NCI-H748 (cell line): ENCODE results near the gene DNAI7.

ENCODE experiments used
- DNase-seq: peaks from one replicate; lab custom pipeline; 2025; ENCODE audit not compliant: unreplicated experiment; lab: John Stamatoyannopoulos, UW

DNAI7 gene, protein sequence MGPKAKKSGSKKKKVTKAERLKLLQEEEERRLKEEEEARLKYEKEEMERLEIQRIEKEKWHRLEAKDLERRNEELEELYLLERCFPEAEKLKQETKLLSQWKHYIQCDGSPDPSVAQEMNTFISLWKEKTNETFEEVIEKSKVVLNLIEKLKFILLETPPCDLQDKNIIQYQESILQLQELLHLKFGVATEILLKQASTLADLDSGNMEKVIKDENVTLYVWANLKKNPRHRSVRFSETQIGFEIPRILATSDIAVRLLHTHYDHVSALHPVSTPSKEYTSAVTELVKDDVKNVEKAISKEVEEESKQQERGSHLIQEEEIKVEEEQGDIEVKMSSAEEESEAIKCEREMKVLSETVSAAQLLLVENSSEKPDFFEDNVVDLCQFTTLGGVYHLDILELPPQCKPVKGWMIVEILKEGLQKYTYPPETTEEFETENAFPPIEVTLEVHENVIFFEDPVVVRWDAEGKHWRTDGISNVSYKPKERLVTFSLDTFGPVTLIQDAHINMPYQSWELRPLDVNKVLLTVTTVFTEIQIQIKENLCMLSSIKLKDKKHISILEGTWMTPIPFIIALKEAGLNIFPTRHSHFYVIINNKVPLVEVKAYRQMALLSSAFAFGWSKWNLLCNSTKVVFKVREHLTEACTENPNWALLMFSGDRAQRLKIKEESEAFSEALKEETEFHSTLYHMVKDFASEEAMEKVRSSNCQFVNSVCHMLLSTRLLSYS

DNA sequence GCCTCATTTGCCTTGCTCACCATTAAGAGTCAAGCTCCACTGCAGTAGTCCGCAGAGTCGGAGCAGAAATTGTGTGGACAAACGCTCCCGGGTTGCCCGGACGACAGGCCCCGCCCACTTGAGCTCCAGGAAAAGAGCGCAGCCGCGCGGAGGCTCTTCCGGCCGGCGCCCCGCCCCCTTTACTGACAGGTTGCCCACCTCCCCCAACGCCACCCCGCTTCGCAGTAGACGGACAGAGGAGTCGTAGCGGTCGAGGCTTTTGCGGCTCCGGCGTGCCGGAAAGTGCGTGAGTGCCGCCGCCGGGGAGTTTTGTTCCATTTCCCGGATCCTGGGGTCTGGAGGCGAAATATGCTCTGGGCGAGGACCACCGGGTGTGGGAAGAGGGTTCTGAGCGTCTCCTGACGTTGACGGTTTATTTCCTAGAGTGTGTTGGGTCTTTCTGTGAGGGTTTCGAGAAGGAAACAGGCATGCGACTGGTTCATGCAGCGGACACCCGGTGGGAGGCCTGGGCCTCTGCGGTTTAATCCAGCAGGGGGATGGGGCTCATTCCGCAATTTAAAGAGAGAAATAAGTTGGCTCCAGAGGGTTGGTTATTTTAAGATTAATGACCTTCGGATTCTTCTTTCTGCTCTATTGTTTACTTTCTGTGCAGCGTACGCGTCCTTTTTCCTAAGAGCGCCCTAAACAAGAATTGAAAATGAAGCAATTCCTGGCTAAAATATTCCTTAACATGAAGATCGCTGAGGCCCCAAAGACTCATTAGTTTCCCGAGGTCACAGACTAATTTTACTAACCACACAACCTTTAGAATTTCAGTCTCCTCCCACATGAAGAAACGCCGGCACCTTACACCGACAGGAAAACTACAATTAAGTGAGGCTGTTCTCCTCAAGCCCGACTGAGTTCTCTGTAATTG is at the start of gene DNAI7, which contains the start of gene ETFRF1:
TSS of gene DNAI7 (minus strand) at position 105 of the 916 bp plus-strand sequence. CDS start at position 23, 82 bp downstream.
TSS of gene ETFRF1 (plus strand) at position 182 of the 916 bp plus-strand sequence. CDS start 8,720 bp downstream, outside the sequence.
- peak; percentile 94 for DNase-seq

DNA sequence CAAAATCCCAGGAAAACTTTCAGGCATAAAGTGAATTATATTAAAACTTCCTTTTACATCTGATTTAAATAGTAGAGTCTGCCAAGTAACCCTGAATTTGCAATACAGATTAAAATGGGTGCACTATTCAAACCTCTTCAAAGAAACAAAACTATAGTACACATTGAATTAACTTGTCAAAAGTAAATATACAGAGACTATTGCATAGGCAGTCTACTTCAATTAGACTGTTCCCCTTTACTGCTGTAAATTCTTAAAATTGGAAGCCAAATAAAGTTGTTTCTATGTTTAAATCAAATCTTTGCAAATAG is 48.7 kb upstream of the DNAI7 start:
- no peak for DNase-seq

DNA sequence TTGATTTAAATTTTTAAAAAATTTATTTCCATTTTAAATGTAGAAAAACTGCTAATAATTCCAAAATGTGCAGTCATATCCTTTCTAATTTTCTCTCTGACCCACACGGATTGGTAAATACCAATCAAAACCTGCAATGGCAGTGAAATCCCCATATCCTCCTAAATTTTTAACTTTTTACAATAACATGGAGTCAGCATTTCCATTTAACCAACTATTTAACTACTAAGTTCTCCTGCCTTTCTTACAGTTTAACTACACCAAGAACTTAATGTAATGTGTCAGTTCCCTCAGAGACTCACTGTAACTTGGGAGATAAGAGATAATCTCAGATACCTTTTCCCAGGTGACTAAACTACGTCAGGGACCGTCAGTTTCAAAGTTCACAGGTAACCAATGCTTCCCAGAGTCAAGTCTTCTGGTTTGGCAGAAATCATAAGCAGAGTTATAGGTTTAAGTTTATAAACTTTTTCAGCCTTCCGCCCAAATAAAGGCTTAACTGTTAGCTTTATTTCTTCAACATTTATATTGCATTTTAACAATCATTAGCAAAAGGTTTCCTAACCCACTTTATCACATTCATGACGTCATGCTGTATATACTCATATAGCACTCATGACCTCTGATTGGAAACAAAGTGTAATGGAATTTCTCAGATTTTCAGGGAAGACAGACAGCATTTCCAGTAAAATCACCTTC is 48.2 kb upstream of the DNAI7 start:
- DNase-seq, result no peak

DNA sequence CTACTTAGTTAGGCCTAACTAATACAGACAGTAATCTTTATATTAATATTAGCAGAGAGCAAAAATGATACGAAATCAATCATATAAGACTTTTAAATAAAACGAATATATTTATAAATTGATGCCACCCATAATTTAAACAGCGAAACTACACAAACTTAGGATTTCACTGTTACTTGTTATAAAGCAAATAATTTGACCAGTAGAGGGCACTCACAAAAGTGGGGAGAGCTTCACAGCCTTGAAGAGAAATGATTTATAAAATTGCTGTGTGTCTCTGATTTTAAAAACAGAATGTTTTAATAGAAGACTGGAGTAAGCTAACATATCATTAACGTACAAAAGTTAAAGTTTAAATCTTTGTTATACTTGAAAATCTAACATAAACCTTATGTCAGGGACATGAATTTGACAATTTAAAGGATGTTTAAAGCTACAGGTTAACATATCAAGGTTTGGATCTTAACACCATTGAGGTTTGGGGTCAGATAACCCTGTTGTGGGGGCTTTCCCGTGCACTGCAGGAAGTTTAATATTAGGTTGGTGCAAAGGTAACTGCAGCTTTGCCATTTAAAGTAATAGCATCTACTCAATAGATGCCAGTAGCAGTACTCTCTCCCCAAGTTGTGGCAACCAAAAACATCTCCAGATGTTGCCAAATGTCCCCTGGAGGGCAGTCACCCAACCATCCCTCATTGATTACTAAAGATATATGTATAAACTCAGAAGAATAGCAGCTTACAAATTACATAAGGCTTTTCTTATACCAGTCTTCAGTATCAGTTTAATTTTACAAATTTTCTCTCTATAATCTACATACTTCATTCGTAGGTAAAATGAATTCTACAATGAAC is 46.4 kb upstream of the DNAI7 start:
- peak; percentile 24 for DNase-seq

DNA sequence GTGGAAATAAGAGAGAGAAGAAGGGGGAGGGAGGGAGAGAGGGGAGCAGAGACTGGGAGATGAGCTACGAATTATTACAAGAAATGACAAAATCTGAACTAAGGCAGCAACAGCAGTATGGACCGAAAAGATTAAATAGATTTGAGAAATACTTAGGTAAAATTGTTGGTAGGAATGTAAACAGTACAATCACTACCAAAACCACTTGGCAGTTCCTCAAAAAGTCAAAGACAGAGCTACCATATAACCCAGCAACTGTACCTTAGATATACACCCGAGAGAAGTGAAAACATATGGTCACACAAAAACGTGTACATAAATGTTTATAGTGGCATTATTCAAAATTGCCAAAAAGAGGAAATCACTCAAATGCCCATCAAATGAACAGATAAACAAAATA is 41.7 kb upstream of the DNAI7 start:
- no peak for DNase-seq

DNA sequence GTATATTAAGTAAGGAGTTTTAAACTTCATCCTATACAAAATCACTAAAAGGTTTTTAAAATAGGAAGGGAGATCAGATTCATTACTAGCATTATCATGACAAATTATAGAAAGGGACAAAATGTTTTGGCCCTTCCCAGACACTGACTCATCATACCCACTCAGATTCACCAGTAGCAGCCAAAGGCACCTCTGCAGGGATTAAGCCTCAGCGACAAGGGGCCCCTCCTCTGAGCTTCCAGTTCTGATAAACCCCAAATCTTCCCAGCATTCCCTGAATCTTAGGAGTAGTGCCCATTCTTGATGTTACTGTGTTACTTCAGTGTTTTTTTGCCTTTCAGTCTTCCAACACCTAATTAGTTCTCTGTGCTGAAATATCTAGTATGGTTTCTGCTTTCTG is 41.2 kb upstream of the DNAI7 start:
- DNase-seq, result no peak

DNA sequence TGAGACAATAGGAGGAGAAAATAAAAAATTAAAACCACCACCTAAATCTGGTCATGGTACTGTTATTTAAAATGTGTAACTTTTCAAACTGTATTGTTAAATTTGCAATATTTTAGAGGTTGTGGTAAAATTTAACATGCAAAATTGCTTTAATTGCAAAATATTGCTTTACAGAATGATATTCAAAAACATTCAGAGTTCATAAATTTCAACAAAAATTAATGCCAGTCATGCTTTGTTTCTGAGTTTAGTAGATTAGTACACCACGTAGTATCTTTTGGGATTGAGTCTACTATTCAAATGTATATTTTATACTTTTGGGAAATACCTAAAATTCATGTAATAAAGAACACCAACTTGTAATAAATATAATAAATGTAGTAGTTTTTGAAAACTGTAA is 18.4 kb upstream of the DNAI7 start:
- no peak for DNase-seq

DNA sequence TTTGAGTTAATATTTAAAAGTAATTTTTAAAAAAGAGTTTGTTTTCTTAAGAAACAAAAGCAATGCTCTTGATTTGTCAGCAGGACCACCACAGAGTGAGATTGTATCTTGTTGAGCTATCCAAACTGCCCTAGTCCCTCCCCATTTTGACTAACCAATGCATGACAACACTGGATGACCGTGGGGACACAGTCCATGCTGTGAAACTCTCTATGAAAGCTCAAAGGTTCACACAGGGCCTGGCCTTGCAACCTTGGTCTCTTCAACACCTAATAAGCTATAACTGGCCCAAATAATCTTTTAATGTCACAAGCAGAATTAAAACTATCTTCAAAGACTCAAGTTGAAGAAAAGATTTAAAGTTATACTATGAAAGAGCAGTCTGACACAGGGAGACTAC is 13.6 kb upstream of the DNAI7 start:
- DNase-seq, result no peak

DNA sequence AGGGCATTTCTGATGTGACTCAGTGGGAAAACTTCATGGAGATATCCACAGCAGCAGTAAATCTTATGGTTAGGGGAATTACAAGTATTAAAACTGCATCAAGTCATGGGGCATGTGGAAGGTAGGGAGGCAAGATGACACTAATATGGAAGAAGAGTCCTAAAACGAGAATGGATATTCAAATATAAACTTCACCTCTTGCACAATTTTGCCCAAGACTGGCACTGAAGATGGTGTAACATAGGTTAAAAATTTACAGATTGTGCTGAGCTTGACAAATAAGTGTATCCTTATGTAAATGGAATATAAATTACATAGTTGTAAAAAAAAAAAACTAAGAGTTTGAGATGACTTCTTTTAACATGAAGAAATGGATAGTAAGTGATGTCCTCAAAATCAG is 12.9 kb upstream of the DNAI7 start:
- no peak for DNase-seq

DNA sequence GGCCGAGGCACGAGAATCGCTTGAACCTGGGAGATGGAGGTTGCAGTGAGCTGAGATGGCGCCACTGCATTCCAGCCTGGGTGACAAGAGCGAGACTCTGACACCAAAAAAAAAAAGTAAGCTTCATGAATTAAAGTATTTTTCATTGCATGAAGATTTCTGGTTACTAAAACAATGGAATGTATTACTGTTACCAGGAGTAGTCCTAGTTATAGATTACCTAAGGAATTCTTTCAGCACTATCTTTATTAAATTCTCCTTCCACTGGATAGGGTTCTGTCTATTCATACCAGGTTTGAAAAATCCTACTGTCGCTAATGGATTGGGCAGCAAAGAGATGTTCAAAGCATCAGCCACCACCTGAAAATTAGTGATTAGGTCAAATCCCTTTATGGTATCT is 12.5 kb upstream of the DNAI7 start:
- no peak for DNase-seq

DNA sequence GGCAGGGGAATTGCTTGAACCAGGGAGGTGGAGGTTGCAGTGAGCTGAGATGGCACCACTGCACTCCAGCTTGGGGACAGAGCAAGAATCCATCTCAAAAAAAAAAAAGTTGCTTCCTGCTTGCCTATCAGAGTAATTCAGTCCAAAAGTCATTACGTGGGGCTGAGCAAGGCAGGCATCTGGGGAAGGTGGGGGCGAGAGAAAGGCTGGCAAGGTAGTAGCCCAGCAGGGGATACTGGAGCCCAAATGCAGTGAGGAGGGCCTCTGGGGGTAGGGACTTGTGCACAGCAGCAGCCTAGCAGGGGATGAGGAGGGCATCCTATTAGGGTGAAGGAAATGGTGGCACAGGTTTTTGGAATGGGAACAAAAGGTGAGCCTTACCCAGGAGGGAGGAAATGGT is 7.2 kb upstream of the DNAI7 start:
- DNase-seq, result no peak

DNA sequence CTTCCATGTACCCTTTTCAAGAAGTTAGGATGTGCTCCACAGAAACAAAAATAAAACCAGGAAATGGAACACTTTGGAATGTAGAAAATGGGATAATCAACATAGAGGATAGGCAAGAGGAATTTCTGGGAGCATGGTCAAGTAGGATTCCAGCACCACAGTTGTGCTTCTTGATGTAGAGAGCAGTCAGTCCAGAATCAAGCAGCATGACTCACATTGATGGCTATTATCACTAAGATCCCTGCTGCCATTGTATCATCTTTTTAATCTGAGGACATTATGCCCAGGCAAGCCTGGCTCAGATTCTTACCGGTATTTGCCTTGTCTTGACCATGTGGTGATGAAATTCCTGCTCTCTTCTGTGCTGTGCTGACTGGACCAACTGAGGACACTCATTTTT is 5.7 kb upstream of the DNAI7 start:
- DNase-seq, result no peak

DNA sequence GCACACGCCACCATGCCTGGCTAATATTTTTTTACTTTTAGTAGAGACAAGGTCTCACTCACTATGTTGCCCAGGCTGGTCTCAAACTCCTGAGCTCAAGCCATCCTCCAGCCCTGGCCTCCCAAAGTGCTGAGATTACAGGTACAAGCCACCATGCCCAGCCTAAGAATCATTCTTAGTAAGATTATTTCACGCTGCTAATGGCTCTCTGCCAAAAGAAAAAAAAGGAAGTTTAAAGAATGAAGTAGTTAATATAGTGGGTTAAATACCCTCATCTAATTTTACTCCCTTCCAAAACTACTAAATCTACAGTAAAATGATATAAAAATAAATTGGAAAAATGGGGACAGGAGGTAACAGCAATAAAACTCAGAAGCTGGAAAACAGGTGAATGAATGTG is 2.6 kb upstream of the DNAI7 start:
- no peak for DNase-seq

DNA sequence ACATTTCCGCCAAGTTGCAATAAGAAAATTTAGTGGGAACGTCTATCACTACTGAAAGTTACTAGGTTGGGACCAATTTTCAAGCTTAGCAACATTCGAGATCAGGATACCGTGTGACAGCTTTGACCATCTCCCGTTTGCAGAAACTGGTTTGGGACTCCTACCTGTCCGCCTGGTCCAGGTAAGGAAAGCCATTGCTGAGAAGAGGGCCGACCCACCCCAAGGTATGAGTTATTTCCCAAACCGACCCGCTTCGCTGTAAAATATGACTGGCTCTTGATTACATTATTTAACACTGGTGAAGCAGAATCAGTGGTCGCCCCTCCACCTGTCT is 271 bp downstream of the DNAI7 start:
- no peak for DNase-seq

DNA sequence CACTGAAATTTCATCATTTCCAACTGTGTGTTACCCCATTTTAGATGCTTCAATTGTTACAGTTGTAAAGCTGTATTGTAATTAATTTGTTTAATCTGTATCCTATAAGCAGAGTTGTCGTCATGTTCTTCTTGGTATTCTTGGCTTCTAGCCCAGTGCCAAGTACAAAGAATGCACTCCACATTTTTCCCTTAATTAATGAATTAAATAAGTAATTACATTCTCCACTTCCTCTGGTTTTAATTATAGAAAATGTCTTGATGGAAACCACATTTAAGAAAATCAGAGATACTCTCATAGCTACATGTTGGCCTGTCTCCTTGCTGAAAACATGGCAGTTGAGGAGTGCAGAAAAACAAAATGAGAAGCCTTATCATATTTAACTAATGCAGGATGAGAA is 746 bp downstream of the DNAI7 start:
- DNase-seq, result no peak

DNA sequence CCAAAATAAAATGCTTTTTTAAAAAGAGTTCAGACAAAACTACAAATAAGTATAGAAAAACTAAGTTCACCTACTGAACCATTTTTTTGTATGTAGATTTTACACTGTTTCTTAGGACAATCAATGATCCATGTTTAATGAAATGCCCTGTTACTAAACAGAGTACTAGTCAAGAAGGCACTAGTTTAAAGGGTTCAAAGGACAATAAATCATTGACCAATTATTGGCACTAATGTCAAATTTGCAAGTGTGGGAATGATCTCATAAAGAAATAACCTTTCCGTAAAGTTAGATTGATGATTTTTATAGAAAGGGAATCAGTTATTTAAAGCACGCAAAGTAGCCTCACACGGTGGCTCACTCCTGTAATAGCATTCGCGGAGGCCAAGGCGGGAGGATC is 4.2 kb downstream of the DNAI7 start:
- no peak for DNase-seq

DNA sequence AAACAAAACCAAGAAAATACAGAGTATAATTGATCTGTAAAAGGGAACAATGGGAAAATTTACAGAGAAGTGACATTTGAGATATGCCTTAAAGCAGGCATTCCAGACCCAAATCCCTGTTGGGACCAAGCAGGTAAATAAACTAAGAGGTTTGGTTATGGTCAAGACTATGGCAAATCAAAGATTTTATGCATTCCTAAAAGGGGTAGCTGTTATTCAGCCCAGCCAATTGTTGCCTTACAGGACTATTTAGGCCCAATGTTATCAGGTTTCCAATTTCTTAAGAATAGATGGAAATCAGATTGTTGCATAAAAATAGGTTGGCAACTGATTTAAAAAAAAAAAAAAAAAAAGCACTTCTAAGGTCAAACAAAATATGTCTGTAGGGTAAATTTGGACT is 5.3 kb downstream of the DNAI7 start:
- DNase-seq, result no peak

DNA sequence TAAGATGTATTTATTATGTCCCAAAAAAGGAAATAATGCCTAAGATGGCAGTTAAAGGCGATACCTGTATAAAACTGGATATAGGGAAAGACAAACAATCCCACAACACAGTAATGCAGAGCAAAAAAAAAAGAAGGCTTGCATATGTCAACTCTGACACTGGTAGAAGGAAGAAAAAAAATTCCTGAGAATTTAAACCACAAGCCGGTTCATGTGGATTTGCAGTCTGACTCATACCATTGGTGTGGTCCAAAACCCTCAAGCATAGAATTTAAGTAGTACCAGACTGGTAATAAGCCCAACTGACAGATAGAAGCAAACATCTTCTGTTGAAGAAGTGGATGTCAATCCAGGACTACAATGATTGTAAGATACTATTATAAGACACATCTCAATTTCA is 7.2 kb downstream of the DNAI7 start:
- DNase-seq, result no peak

DNA sequence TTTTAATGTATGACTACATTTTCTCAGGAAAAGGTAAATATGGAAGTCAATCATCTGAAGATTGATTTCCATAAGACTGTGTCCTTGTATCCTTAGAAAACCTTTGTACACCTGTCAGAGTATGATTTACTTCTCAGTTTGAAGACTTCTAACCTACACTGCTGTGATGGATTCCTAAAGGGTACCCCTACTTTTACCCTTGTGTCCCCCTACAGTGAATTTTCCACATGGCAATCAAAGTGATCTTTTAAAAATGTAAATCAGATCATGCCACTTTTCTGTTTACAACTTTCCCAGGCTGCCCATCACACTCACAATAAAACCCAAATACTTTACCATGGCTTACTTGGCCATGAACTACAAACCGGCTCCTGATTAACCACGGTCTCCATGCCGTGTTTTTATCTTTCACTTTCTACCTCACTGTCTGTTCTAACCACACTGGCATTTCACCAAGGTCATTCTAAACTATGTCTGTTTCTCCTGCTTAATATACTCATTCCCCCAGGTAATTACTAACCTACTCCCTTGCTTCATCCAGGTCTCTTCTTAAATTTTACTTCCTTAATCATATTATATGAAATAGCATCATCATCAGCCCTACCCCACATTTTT is 8.1 kb downstream of the DNAI7 start:
- DNase-seq, result no peak
